Lower lobe of right lung (tissue), 2 donors: ENCODE data around the gene MALAT1. TPM values are rescaled to one million over a fixed set of nuclear protein-coding genes. Genes with fewer than 3 reads are reported as not detected.
A peak's percentile ranks its signal among the peaks of the same experiment; 100 is the strongest.

ENCODE experiments used
- ATAC-seq, 2 donors: fragments of 200-7000 bp; cut with Tn5 transposase; one replicate each; pipeline ENCODE4 v1.9.1; 2020 to 2022; ENCODE audit warnings: mild to moderate bottlenecking in 2 of 2, moderate library complexity in 2 of 2
- DNase-seq: peaks from one replicate; pipeline ENCODE4 v3.0.0-alpha.2; 2020
- H3K27ac ChIP-seq: fragments of 200-600 bp; one replicate; pipeline ENCODE4 v1.8.0; 2022
- H3K27me3 ChIP-seq: fragments of 200-600 bp; one replicate; pipeline ENCODE4 v1.8.0; 2022; ENCODE audit warnings: low read depth
- H3K36me3 ChIP-seq: fragments of 200-600 bp; one replicate; pipeline ENCODE4 v1.8.0; 2022; ENCODE audit warnings: mild to moderate bottlenecking
- H3K4me1 ChIP-seq: fragments of 200-600 bp; one replicate; pipeline ENCODE4 v1.8.0; 2022
- H3K4me3 ChIP-seq: fragments of 200-600 bp; one replicate; pipeline ENCODE4 v1.8.0; 2022; ENCODE audit warnings: mild to moderate bottlenecking
- H3K9me3 ChIP-seq: fragments of 200-600 bp; one replicate; pipeline ENCODE4 v1.8.0; 2022
- intact Hi-C: fragments of 100-400 bp; cut with DNase I; formaldehyde crosslinking; loops from one replicate; pipeline ENCODE4 v1.11.0; 2022
- total RNA-seq: library from RNA; stranded (reverse); fragmentation: NEBNext Ultra II Directional; extraction: Animal tissue kit (Norgen Biotek cat#: 25700); gene quantifications from one replicate; pipeline ENCODE4 v1.2.1, GENCODE V29; 2021
- TF ChIP-seq, protein P1 (sequence below): fragments of 200-600 bp; IDR thresholded peaks from one replicate; pipeline ENCODE4 v1.8.0; 2022; ENCODE audit warnings: antibody characterized with exemption, mild to moderate bottlenecking
- donor health status: DM: no; HTN: yes; CAD: no; lungs with severe emphysema.

The MALAT1 gene
- total RNA-seq, 1 donor from 2014 or later: 11,612 TPM

DNA sequence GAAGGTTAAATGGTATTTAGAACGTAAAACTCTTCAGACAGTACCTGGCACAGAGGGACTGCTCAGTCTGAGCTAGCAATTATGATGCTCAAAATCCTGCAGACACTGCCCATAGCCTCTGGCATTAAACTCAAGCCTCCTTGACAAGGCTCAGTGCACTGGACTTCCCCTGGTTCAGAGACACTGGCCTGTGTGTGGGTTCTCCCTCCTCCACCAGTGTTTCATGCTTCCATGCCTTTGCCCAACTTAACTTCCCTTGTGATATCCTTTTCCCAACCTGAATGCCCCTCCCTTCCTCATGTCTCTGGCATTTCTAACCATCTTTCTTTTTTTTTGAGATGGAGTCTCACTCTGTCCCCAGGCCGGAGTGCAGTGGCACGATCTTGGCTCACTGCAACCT, 50.3 kb downstream of the MALAT1 start:
- TF ChIP-seq, protein P1, sequence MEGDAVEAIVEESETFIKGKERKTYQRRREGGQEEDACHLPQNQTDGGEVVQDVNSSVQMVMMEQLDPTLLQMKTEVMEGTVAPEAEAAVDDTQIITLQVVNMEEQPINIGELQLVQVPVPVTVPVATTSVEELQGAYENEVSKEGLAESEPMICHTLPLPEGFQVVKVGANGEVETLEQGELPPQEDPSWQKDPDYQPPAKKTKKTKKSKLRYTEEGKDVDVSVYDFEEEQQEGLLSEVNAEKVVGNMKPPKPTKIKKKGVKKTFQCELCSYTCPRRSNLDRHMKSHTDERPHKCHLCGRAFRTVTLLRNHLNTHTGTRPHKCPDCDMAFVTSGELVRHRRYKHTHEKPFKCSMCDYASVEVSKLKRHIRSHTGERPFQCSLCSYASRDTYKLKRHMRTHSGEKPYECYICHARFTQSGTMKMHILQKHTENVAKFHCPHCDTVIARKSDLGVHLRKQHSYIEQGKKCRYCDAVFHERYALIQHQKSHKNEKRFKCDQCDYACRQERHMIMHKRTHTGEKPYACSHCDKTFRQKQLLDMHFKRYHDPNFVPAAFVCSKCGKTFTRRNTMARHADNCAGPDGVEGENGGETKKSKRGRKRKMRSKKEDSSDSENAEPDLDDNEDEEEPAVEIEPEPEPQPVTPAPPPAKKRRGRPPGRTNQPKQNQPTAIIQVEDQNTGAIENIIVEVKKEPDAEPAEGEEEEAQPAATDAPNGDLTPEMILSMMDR: no peak
- Histone ChIP-seq H3K36me3 (peaks cover 38% of the 10 kb centered on the region), H3K27me3 (no peaks in the 10 kb centered on the region), H3K4me3 (no peak overlapping the region), H3K4me1 (peaks cover 32% of the 10 kb centered on the region), H3K27ac (no peak overlapping the region), H3K9me3 (no peaks in the 10 kb centered on the region)
- intact Hi-C loops: no loop called here
- DNase-seq (no peak), ATAC-seq (no peak)

DNA sequence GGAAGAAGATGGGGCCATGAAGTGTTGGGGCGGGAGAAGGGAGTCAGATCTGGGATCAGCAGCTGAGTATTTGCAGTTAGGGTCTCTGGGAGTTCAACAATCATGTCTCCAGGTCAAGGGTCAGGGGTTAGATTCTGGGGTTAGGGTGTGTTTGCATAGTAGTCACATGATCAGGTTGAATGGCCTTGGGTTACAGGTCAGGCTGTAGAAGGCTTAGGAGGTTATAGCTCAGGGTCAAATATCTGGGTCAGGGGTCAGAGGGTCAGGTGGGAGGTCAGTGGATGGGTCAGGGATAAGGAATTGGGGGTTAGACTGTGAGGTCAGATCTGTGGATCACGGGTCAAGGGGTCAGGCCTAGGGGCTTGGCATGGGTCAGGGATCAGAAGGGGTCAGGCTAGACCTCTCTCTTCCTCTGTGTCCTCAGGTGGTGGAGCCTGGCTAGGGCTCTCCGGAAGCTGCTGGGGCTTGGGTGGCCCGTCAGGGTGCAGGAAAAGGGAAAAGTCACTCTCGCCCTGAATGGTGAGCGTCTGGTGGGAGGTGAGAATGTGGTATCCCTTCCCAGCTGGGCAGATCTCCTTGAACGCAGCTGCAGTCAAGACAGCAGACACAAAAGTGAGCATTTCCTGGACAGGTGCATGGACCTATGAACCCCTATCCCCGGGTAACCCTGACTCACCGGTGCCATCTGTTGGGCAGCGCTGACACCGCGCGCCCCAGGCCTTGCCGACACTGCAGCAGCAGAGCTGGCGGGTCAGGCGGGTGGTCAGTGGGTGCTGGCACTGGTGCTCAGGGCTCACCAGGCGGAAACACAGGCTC, 52.9 kb downstream of the MALAT1 start:
- Histone ChIP-seq H3K36me3 (peaks cover 32% of the 10 kb centered on the region), H3K4me1 (peaks cover 50% of the 10 kb centered on the region), H3K9me3 (no peaks in the 10 kb centered on the region), H3K4me3 (no peak overlapping the region), H3K27me3 (no peaks in the 10 kb centered on the region), H3K27ac (no peak overlapping the region)
- ATAC-seq (peak; percentile 80), DNase-seq (peak; percentile 84)
- intact Hi-C loops: no loop called here
- TF ChIP-seq, protein P1: peak; percentile 68

DNA sequence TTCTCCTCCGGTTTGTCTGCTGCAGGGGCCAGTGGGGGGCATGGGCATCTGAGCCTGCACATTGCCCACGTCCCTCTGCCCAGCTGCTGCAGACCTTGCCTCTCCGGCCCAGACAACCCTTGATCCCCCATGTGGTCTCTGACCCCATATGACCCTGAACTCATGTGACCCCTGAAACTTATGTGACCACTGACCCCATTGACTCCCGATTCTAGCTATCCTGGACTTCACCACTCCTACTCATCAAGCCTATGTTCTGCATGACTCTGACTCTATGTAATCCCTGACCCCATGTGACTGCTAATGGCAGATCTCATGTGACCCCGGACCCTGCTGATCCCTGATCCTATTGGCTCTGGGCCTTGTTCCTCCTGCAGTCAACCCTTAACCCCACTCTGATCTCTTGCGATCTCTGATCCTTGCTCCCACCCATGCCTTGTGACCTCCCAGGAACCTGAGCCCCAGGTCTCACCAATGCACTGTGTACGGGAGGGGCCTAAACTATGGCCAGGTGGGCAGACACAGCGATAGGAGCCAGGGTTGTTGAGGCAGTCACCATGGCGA, 53.6 kb downstream of the MALAT1 start:
- ATAC-seq (peak; percentile 7 to 12), DNase-seq (no peak)
- intact Hi-C loops: no loop called here
- Histone ChIP-seq H3K4me1 (peaks cover 49% of the 10 kb centered on the region), H3K9me3 (no peaks in the 10 kb centered on the region), H3K27ac (no peak overlapping the region), H3K36me3 (peaks cover 29% of the 10 kb centered on the region), H3K4me3 (no peak overlapping the region), H3K27me3 (no peaks in the 10 kb centered on the region)
- TF ChIP-seq, protein P1: no peak

DNA sequence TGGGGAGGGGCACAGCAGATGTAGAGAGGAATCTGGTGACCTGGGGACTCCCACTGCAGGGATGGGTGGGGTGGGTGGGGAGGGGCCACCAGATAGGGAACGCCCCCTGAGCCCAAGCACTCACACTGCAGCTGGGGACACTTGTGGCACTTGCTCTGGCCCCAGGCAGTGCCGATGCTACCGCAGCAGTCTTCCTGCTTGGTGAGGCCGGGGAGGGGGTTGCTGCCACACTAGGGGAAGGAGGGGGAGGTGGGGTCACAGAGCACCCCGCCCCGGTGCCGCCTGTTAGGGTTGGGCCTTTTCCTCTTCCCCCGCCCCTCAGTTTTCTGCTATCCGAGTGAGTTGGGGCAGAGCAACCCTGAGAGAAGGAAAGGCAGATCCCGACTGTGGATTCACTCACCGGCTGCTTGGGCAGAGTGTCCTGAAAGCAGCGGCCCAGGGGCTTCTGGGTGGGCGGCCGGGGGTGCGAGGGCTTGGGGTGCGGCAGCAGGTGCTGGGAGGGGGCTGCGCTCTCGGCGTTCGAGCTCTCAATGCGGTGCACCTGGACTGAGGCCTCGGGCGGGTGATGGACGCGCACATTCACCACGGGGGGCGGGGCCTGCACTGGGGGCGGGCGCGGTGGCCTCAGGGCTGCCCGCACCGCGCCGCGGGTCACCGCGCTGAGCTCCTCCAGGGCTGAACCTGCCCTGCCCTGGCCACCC, 54.6 kb downstream of the MALAT1 start:
- no peak for DNase-seq
- intact Hi-C loops: no loop called here
- no peak overlapping the region for H3K4me3 ChIP-seq
- TF ChIP-seq, protein P1: no peak
- H3K4me1 ChIP-seq: peaks cover 50% of the 10 kb centered on the region
- H3K27ac ChIP-seq: no peak overlapping the region
- no peaks in the 10 kb centered on the region for H3K27me3 ChIP-seq
- ATAC-seq: no peak
- peaks cover 24% of the 10 kb centered on the region for H3K36me3 ChIP-seq
- no peaks in the 10 kb centered on the region for H3K9me3 ChIP-seq

DNA sequence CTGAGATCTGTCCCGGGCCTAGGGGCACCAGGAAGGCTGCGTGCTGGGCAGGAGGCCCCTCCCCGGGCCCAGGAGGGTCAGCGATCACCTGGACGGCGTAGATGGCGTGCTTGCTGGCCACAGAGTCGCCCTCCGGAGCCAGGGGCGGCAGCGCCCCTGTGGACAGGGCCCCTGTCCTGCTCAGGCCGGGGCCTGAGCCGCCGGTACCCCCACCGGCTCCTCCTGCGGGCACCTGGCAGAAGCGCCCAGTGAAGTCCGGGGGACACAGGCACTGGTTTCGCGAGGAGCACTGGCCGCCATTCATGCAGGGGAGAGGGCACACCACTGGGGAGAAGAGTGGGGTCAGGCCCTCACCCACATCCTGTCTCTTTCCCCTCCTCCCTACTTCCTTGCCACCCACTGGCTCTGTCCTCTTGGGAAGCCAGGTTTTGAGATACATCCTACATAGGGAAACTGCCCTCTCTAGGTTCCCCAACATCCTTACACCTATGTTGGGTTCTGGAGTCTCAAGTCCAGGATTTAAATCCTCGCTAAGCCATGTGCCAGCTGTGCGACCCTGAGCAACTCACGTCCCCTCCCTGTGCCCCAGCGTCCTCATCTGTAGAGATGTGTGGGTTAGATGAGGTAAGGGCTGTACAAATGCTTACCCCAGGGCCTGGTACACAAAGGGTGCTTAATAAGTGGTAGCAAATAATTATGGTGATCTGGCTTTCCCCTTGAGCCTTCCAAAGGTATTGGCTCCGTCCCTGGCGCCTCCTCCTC, 55.4 kb downstream of the MALAT1 start:
- intact Hi-C loops: no loop called here
- Histone ChIP-seq H3K9me3 (no peaks in the 10 kb centered on the region), H3K36me3 (peaks cover 16% of the 10 kb centered on the region), H3K27me3 (no peaks in the 10 kb centered on the region), H3K4me1 (peaks cover 58% of the 10 kb centered on the region), H3K4me3 (no peak overlapping the region), H3K27ac (no peak overlapping the region)
- TF ChIP-seq, protein P1: no peak
- DNase-seq (no peak), ATAC-seq (no peak)
